Caco-2 (cell line): ENCODE results near the gene FBXW9. TPM values are rescaled to one million over a fixed set of nuclear protein-coding genes. Genes with fewer than 3 reads are reported as not detected.
A peak's percentile ranks its signal among the peaks of the same experiment; 100 is the strongest.

Experiments used
- BruUV-seq: library from RNA; stranded (reverse); fragments of 400-500 nt; replicated peaks from 2 replicates; lab custom pipeline; 2021; lab: Mats Ljungman, UMichigan
- CTCF ChIA-PET: fragments of 300-600 bp; sonication (Branson Sonifier 250); formaldehyde crosslinking; loops from one replicate; lab custom pipeline; 2022; ENCODE audit warnings: antibody characterized with exemption; lab: Charles Lee
- POLR2A ChIA-PET: fragments of 300-600 bp; sonication (Branson Sonifier 250); formaldehyde crosslinking; loops from one replicate; lab custom pipeline; 2022; ENCODE audit warnings: antibody characterized with exemption; lab: Charles Lee
- DNase-seq, 2 experiments: peaks; one replicate each; pipeline versions ENCODE4 v3.0.0 to v3.0.0-alpha.2; 2020 to 2022
- H3K27me3 ChIP-seq: replicated peaks from 2 replicates; pipeline ENCODE4 v1.6.0; 2011; ENCODE audit warnings: low read length; ENCODE audit not compliant: control insufficient read depth, insufficient read depth
- H3K36me3 ChIP-seq: 2 replicates; pipeline ENCODE4 v1.5.1; 2011; ENCODE audit warnings: low read length; ENCODE audit not compliant: control insufficient read depth, insufficient read depth
- H3K4me1 ChIP-seq: fragments of 250-450 bp; sonication (Bioruptor Pico); 2 replicates; pipeline ENCODE4 v1.5.1; 2020; ENCODE audit warnings: mild to moderate bottlenecking
- H3K4me3 ChIP-seq: 2 replicates; pipeline ENCODE4 v1.5.1; 2011; ENCODE audit warnings: low read depth, mild to moderate bottlenecking, control low read depth, low read length
- H3K9me3 ChIP-seq: fragments of 250-450 bp; sonication (Bioruptor Pico); 2 replicates; pipeline ENCODE4 v1.5.1; 2020; ENCODE audit warnings: mild to moderate bottlenecking, moderate library complexity
- H3K27ac Mint-ChIP-seq: one replicate; pipeline ENCODE4 v1.8.0; 2022; ENCODE audit warnings: mixed read lengths; ENCODE audit not compliant: unreplicated experiment
- H3K27me3 Mint-ChIP-seq: one replicate; pipeline ENCODE4 v1.8.0; 2022; ENCODE audit warnings: mixed read lengths; ENCODE audit not compliant: insufficient read depth, unreplicated experiment
- H3K36me3 Mint-ChIP-seq: one replicate; pipeline ENCODE4 v1.8.0; 2022; ENCODE audit warnings: mild to moderate bottlenecking, mixed read lengths; ENCODE audit not compliant: insufficient read depth, unreplicated experiment
- H3K4me1 Mint-ChIP-seq: one replicate; pipeline ENCODE4 v1.8.0; 2022; ENCODE audit warnings: low read depth, mixed read lengths; ENCODE audit not compliant: unreplicated experiment
- H3K4me3 Mint-ChIP-seq: one replicate; pipeline ENCODE4 v1.8.0; 2022; ENCODE audit warnings: mild to moderate bottlenecking, moderate library complexity, mixed read lengths; ENCODE audit not compliant: unreplicated experiment
- H3K9me3 Mint-ChIP-seq: one replicate; pipeline ENCODE4 v1.8.0; 2022; ENCODE audit warnings: mixed read lengths; ENCODE audit not compliant: unreplicated experiment
- CTCF ChIP-seq, 2 experiments: fragments of 200-600 bp in 1 of 2; IDR thresholded peaks; 1 replicate in 1 of 2; 2 replicates in 1 of 2; pipeline versions ENCODE4 v1.5.1 to v1.8.0; 2011 to 2022; ENCODE audit warnings: antibody characterized with exemption in 1 of 2, control low read depth in 1 of 2, inconsistent platforms in 1 of 2, low read depth in 1 of 2, low read length in 1 of 2, mild to moderate bottlenecking in 1 of 2, moderate library complexity in 1 of 2; ENCODE audit not compliant: insufficient read depth in 1 of 2, severe bottlenecking in 1 of 2, unreplicated experiment in 1 of 2
- intact Hi-C: fragments of 100-400 bp; cut with micrococcal nuclease; formaldehyde crosslinking; loops from one replicate; pipeline ENCODE4 v1.10.0; 2022; ENCODE audit not compliant: unreplicated experiment
- total RNA-seq: library from RNA; stranded (reverse); gene quantifications from 2 replicates; pipeline ENCODE4 v1.2.3, GENCODE V29; 2022

FBXW9 gene
- total RNA-seq, 1 experiment from 2014 or later, result 8.3 TPM

- H3K9me3 ChIP-seq, result no peaks in the 10 kb centered on the region
- Mint-ChIP-seq H3K9me3 (no peaks in the 10 kb centered on the region), H3K4me1 (peaks cover 15% of the 10 kb centered on the region), H3K4me3 (peak overlapping the region; percentile 92), H3K27ac (peak overlapping the region; percentile 88), H3K36me3 (peaks cover 68% of the 10 kb centered on the region), H3K27me3 (no peaks in the 10 kb centered on the region)
- peaks cover 1% of the 10 kb centered on the region for H3K36me3 ChIP-seq
- H3K27me3 ChIP-seq, result no peaks in the 10 kb centered on the region
- H3K4me3 ChIP-seq, result peak overlapping the region; percentile 73
- ChIA-PET CTCF (interaction anchor here (0.6 to 2.0 kb wide), 7 partner anchors 9 to 1349 kb away, joined by 3 to 11 read pairs (median 5); partner anchors contain the start of gene EPOR), POLR2A (interaction anchor here (0.5 to 2.1 kb wide), 6 partner anchors 10 to 213 kb away, joined by 3 to 8 read pairs (median 4); partner anchors contain the start of genes GCDH, JUNB and TNPO2)
- peak in 1 of 2 experiments; percentile 52 for DNase-seq
- intact Hi-C loops, result loop anchor here (1.0 kb wide), 2 partner anchors 10 to 42 kb away; partner anchors contain the start of genes HOOK2 and TNPO2
- TSS peak; percentile 30 for BruUV-seq
- TF ChIP-seq CTCF (IDR thresholded peaks at IDR 0.05; ENCODE audit: insufficient read depth in 1 of 2, low read depth in 1 of 2, low read length in 1 of 2, severe bottlenecking in 1 of 2, unreplicated experiment in 1 of 2), result peak in 1 of 2 experiments; percentile 56
- H3K4me1 ChIP-seq, result peaks cover 17% of the 10 kb centered on the region
Measured at GRCh38 chr19:12733369-12734214, 37.2 kb upstream of the FBXW9 start.

GRCh38 chr19:12731337-12731736, 34.9 kb upstream of the FBXW9 start:
- intact Hi-C loops, result no loop called here

More at GRCh38 chr19:12731337-12731736, 34.9 kb upstream of the FBXW9 start:
- CTCF ChIA-PET, result interaction anchor here (0.6 kb wide), 1 partner anchor 1841 kb away, joined by 3 read pairs; no protein-coding TSS in a partner anchor
- no TSS peak for BruUV-seq
- Mint-ChIP-seq H3K4me3 (no peak overlapping the region), H3K27me3 (no peaks in the 10 kb centered on the region), H3K36me3 (peaks cover 64% of the 10 kb centered on the region), H3K4me1 (peaks cover 12% of the 10 kb centered on the region), H3K9me3 (no peaks in the 10 kb centered on the region), H3K27ac (no peak overlapping the region)
- no peak for DNase-seq
- POLR2A ChIA-PET, result no interaction called here
- TF ChIP-seq CTCF (IDR thresholded peaks at IDR 0.05; ENCODE audit: insufficient read depth in 1 of 2, low read depth in 1 of 2, low read length in 1 of 2, severe bottlenecking in 1 of 2, unreplicated experiment in 1 of 2), result no peak
- Histone ChIP-seq H3K4me1 (peaks cover 13% of the 10 kb centered on the region), H3K27me3 (no peaks in the 10 kb centered on the region), H3K9me3 (no peaks in the 10 kb centered on the region), H3K4me3 (no peak overlapping the region), H3K36me3 (peaks cover 1% of the 10 kb centered on the region)
